Upper lobe of left lung (tissue), 4 donors: ENCODE data around the gene INPP4B.

Experiments
- POLR2AphosphoS5 ChIP-seq, 2 donors: sonication (generic); formaldehyde crosslinking; IDR thresholded peaks; one replicate each; pipeline ENCODE4 v1.5.1; 2017; ENCODE audit warnings: antibody characterized with exemption in 2 of 2
- TF ChIP-seq, protein P1 (sequence below), 6 experiments: fragments of 450-650 bp in 4 of 6; fragments of 200-600 bp in 2 of 6; sonication (generic) in 2 of 6; IDR thresholded peaks; one replicate each; pipeline ENCODE4 v1.5.1; 2016 to 2019; ENCODE audit warnings: antibody characterized with exemption in 6 of 6

GRCh38 chr4:142815834-142816233, 30.3 kb downstream of the INPP4B start:
- TF ChIP-seq, protein P1, sequence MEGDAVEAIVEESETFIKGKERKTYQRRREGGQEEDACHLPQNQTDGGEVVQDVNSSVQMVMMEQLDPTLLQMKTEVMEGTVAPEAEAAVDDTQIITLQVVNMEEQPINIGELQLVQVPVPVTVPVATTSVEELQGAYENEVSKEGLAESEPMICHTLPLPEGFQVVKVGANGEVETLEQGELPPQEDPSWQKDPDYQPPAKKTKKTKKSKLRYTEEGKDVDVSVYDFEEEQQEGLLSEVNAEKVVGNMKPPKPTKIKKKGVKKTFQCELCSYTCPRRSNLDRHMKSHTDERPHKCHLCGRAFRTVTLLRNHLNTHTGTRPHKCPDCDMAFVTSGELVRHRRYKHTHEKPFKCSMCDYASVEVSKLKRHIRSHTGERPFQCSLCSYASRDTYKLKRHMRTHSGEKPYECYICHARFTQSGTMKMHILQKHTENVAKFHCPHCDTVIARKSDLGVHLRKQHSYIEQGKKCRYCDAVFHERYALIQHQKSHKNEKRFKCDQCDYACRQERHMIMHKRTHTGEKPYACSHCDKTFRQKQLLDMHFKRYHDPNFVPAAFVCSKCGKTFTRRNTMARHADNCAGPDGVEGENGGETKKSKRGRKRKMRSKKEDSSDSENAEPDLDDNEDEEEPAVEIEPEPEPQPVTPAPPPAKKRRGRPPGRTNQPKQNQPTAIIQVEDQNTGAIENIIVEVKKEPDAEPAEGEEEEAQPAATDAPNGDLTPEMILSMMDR (IDR thresholded peaks at IDR 0.05) = no peak
- TF ChIP-seq POLR2AphosphoS5 (IDR thresholded peaks at IDR 0.05) = no peak
